COLO668 (cell line): ENCODE measurements around the gene GP2.

ENCODE experiments used
- DNase-seq: peaks from one replicate; lab custom pipeline; 2025; ENCODE audit not compliant: unreplicated experiment; lab: John Stamatoyannopoulos, UW

GP2 gene

GRCh38 chr16:20327444-20328041 lies at the start of gene GP2:
GP2 (minus strand) TSS chr16:20327513; CDS start chr16:20326431, 1,082 bp downstream.
- peak; percentile 8 for DNase-seq

GRCh38 chr16:20372701-20373100 lies 45.4 kb upstream of the GP2 start:
- DNase-seq = no peak

GRCh38 chr16:20369452-20370054 lies 42.2 kb upstream of the GP2 start:
- DNase-seq = no peak

- DNase-seq = no peak
Measured at GRCh38 chr16:20364051-20364450, 36.7 kb upstream of the GP2 start.

- no peak for DNase-seq
Measured at GRCh38 chr16:20363191-20363590, 35.9 kb upstream of the GP2 start.

- peak; percentile 5 for DNase-seq
Measured at GRCh38 chr16:20359997-20360396, 32.7 kb upstream of the GP2 start.

- no peak for DNase-seq
Measured at GRCh38 chr16:20355114-20355782, 27.9 kb upstream of the GP2 start.

- DNase-seq = no peak
Measured at GRCh38 chr16:20353379-20353778, 26.1 kb upstream of the GP2 start.

GRCh38 chr16:20352615-20353014 lies 25.3 kb upstream of the GP2 start, which contains the start of gene UMOD:
UMOD (minus strand) TSS chr16:20352715; CDS start chr16:20350737, 1,978 bp downstream.
- no peak for DNase-seq

- DNase-seq = no peak
Measured at GRCh38 chr16:20349615-20350014, 22.3 kb upstream of the GP2 start.

GRCh38 chr16:20348365-20349185 lies 21.3 kb upstream of the GP2 start:
- peak; percentile 81 for DNase-seq

GRCh38 chr16:20347666-20348364 lies 20.5 kb upstream of the GP2 start:
- DNase-seq = no peak

GRCh38 chr16:20344611-20345010 lies 17.3 kb upstream of the GP2 start:
- no peak for DNase-seq

GRCh38 chr16:20339744-20340143 lies 12.4 kb upstream of the GP2 start:
- DNase-seq = no peak

- DNase-seq = no peak
Measured at GRCh38 chr16:20336955-20337354, 9.6 kb upstream of the GP2 start.

GRCh38 chr16:20334396-20334795 lies 7.1 kb upstream of the GP2 start:
- no peak for DNase-seq

GRCh38 chr16:20333120-20333519 lies 5.8 kb upstream of the GP2 start:
- DNase-seq = no peak

GRCh38 chr16:20332411-20332810 lies 5.1 kb upstream of the GP2 start:
- DNase-seq = no peak

- no peak for DNase-seq
Measured at GRCh38 chr16:20331635-20332034, 4.3 kb upstream of the GP2 start.

- DNase-seq = no peak
Measured at GRCh38 chr16:20329392-20330138, 2.3 kb upstream of the GP2 start.
